Glutamatergic neuron (in vitro differentiated cells): ENCODE results near the gene TIAM2. TPM values are rescaled to one million over a fixed set of nuclear protein-coding genes. Genes with fewer than 3 reads are reported as not detected.
"Not testable (repeated sequence)": the region's sequence is repeated elsewhere in the genome, so short reads cannot be mapped to it uniquely, and the experiment has no call there.

ENCODE experiments used
- DNase-seq: peaks from one replicate; pipeline ENCODE4 v3.0.0; 2022
- H3K27ac Mint-ChIP-seq: one replicate; pipeline ENCODE4 v1.8.0; 2020; ENCODE audit warnings: mild to moderate bottlenecking, mixed read lengths, inconsistent platforms; ENCODE audit not compliant: unreplicated experiment
- H3K27me3 Mint-ChIP-seq: one replicate; pipeline ENCODE4 v1.8.0; 2020; ENCODE audit warnings: mild to moderate bottlenecking, moderate library complexity, mixed read lengths, inconsistent platforms; ENCODE audit not compliant: unreplicated experiment
- H3K36me3 Mint-ChIP-seq: one replicate; pipeline ENCODE4 v1.8.0; 2020; ENCODE audit warnings: mild to moderate bottlenecking, mixed read lengths, inconsistent platforms; ENCODE audit not compliant: unreplicated experiment
- H3K4me1 Mint-ChIP-seq: one replicate; pipeline ENCODE4 v1.8.0; 2020; ENCODE audit warnings: mild to moderate bottlenecking, low read depth, mixed read lengths, inconsistent platforms; ENCODE audit not compliant: unreplicated experiment
- H3K4me3 Mint-ChIP-seq: one replicate; pipeline ENCODE4 v1.8.0; 2020; ENCODE audit warnings: mild to moderate bottlenecking, mixed read lengths, inconsistent platforms; ENCODE audit not compliant: unreplicated experiment
- H3K9me3 Mint-ChIP-seq: one replicate; pipeline ENCODE4 v1.8.0; 2020; ENCODE audit warnings: mild to moderate bottlenecking, moderate library complexity, mixed read lengths, inconsistent platforms; ENCODE audit not compliant: unreplicated experiment
- total RNA-seq: library from RNA; stranded (reverse); fragmentation: NEBNext Ultra II Directional; extraction: Animal tissue kit (Norgen Biotek cat#: 25700); gene quantifications from one replicate; pipeline ENCODE4 v1.2.1, GENCODE V29; 2021; ENCODE audit not compliant: unreplicated experiment
- TF ChIP-seq, protein P1 (sequence below): fragments of 200-600 bp; sonication (generic); IDR thresholded peaks from one replicate; pipeline ENCODE4 v1.5.0; 2021; ENCODE audit not compliant: partially characterized antibody, unreplicated experiment

The TIAM2 gene
- total RNA-seq, 1 donor from 2014 or later, result 113 TPM

DNA sequence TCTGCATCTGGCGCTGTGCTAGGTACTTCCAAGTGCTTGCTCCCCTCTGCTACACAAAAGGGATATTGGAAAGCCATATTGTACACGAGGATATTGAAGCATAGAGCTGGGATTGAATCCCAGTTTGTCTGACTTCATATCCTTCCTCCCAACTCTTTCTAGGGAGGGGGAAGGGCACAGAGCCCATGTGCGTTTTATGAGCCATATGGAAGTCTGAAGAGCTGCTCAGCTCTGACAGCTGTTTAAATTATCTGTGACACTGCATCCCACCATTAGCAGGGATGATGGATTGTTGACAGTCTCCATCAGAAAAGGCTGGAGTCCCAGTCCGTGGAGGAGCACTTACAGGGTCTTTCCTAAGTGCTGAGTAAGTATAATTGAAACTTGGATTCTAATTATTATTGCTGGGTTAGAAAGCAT, 18.4 kb downstream of the TIAM2 start:
- Mint-ChIP-seq H3K4me3 (peak overlapping the region; percentile 86), H3K4me1 (peaks cover 58% of the 10 kb centered on the region), H3K36me3 (no peaks in the 10 kb centered on the region), H3K27me3 (peaks cover 8% of the 10 kb centered on the region), H3K9me3 (peaks cover 16% of the 10 kb centered on the region), H3K27ac (peak overlapping the region; percentile 94)
- DNase-seq, result peak; percentile 36
- TF ChIP-seq, protein P1, sequence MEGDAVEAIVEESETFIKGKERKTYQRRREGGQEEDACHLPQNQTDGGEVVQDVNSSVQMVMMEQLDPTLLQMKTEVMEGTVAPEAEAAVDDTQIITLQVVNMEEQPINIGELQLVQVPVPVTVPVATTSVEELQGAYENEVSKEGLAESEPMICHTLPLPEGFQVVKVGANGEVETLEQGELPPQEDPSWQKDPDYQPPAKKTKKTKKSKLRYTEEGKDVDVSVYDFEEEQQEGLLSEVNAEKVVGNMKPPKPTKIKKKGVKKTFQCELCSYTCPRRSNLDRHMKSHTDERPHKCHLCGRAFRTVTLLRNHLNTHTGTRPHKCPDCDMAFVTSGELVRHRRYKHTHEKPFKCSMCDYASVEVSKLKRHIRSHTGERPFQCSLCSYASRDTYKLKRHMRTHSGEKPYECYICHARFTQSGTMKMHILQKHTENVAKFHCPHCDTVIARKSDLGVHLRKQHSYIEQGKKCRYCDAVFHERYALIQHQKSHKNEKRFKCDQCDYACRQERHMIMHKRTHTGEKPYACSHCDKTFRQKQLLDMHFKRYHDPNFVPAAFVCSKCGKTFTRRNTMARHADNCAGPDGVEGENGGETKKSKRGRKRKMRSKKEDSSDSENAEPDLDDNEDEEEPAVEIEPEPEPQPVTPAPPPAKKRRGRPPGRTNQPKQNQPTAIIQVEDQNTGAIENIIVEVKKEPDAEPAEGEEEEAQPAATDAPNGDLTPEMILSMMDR, result no peak

DNA sequence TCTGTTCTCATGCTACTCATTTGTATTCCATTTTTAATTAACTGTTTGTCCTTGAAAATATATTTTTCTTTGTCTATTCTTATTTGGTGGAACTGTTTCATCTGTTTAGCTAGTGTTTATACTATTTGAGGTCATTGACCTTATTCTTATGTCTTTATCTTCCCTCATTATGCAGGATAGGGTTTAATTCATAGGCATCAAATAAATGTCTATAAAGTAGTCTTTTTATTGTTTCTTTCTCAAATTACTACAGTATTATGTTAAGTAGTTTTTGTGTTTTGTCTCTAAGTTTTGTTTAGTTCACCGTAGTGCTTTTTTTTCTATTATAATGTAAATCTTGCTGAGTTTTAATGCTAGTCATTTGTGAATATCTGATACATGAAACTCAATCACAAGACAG, 19.0 kb downstream of the TIAM2 start:
- DNase-seq, result no peak
- peaks cover 16% of the 10 kb centered on the region for H3K9me3 Mint-ChIP-seq
- H3K4me1 Mint-ChIP-seq, result peaks cover 54% of the 10 kb centered on the region
- H3K27me3 Mint-ChIP-seq, result peaks cover 8% of the 10 kb centered on the region
- H3K36me3 Mint-ChIP-seq, result no peaks in the 10 kb centered on the region
- peak overlapping the region; percentile 94 for H3K27ac Mint-ChIP-seq
- peak overlapping the region; percentile 86 for H3K4me3 Mint-ChIP-seq
- TF ChIP-seq, protein P1, result no peak

DNA sequence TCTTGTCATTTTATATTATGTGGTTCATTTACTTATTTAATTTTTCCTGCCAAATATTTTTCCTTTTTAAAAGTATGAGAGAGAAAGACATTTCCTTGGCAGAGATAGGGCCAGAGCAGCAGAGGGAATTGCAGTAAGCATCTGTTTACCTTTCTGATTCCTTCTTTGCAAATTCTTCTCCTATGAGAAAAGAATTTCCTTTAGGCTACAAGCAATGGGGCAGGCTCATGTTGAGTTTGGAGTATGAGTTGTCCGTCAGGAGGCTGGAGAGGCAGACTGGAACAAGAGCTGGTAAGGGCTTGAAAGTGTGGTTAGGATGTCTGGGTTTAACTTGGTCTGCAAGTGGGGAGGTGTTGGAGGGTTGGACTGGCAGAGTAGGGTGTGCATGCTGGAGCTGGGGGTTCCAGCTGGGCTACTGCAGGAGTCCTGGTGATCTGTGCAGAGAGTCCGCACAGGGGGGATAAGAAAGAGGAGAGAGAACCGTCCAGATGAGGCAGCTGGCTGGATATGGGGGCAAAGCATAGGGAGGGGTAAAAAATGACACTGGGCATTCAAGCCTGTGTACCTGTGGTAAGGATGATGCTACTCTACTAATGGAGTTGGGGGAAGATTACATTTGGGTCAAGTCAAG, 19.7 kb downstream of the TIAM2 start:
- Mint-ChIP-seq H3K27ac (peak overlapping the region; percentile 94), H3K36me3 (no peaks in the 10 kb centered on the region), H3K4me1 (peaks cover 51% of the 10 kb centered on the region), H3K27me3 (peaks cover 8% of the 10 kb centered on the region), H3K9me3 (peaks cover 16% of the 10 kb centered on the region), H3K4me3 (peak overlapping the region; percentile 86)
- TF ChIP-seq, protein P1, result no peak
- DNase-seq, result no peak

DNA sequence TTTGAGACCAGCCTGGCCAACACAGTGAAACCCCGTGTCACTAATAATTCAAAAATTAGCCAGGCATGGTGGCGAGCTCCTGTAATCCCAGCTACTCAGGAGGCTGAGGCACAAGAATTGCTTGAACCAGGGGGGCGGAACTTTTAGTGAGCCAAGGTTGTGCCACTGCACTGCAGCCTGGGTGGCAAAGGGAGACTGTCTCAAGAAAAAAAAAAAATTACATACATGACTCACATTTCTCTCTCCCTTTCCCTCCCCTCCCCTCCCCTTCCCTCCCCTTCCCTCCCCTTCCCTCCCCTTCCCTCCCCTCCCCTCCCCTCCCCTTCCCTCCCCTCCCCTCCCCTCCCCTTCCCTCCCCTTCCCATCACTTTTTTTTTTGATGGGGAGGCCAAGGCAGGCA, 23.3 kb downstream of the TIAM2 start:
- H3K4me3 Mint-ChIP-seq, DNase-seq, H3K27me3 Mint-ChIP-seq, H3K27ac Mint-ChIP-seq, H3K36me3 Mint-ChIP-seq: not testable (repeated sequence)
- Mint-ChIP-seq H3K9me3 (peaks cover 13% of the 10 kb centered on the region), H3K4me1 (peaks cover 39% of the 10 kb centered on the region)

DNA sequence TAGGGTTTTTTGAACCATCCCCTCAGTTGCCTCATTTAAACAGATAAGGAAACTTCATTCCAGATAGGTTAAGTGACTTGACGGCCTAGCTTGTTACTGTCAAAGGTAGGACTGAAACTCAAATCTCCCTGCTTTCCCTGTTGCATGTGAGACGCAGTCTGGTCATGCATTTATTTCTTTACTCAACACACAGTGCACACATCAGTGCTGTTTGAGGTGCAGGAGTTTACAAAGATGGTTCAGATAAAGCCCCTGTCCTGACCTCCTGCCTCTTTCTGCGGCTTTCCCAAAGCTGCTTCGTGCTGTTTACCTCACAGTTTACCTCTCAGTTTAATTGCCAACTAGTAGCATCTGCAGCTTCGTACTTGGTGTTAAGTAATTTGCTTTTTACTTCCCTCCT, 26.6 kb downstream of the TIAM2 start:
- H3K27me3 Mint-ChIP-seq, result no peaks in the 10 kb centered on the region
- H3K27ac Mint-ChIP-seq, result no peak overlapping the region
- H3K4me3 Mint-ChIP-seq, result no peak overlapping the region
- TF ChIP-seq, protein P1, result no peak
- H3K4me1 Mint-ChIP-seq, result peaks cover 33% of the 10 kb centered on the region
- H3K9me3 Mint-ChIP-seq, result peaks cover 6% of the 10 kb centered on the region
- no peak for DNase-seq
- no peaks in the 10 kb centered on the region for H3K36me3 Mint-ChIP-seq
